Transverse colon (tissue), 4 donors: ENCODE measurements around the gene SLC16A13. TPM values are rescaled to one million over a fixed set of nuclear protein-coding genes. Genes with fewer than 3 reads are reported as not detected.

ENCODE experiments used
- DNase-seq: peaks from one replicate; pipeline ENCODE4 v3.0.0-alpha.2; 2019
- H3K27ac ChIP-seq, 4 donors: fragments of 200-600 bp; sonication (generic); 2 replicates each; pipeline ENCODE4 v1.5.1; 2016 to 2018; ENCODE audit warnings: inconsistent platforms in 4 of 4
- H3K27me3 ChIP-seq: fragments of 200-600 bp; sonication (generic); 2 replicates; pipeline ENCODE4 v1.5.1; 2017; ENCODE audit warnings: inconsistent platforms
- H3K36me3 ChIP-seq, 4 donors: fragments of 200-600 bp; sonication (generic); 2 replicates each; pipeline ENCODE4 v1.5.1; 2017 to 2019; ENCODE audit warnings: inconsistent platforms in 4 of 4
- H3K4me1 ChIP-seq, 4 donors: fragments of 200-600 bp; sonication (generic); 2 replicates each; pipeline ENCODE4 v1.5.1; 2017 to 2020; ENCODE audit warnings: inconsistent platforms in 4 of 4
- H3K4me3 ChIP-seq, 4 donors: fragments of 200-600 bp; sonication (generic); 1 replicate in 1 of 4; 2 replicates in 3 of 4; pipeline versions ENCODE4 v1.5.1 to v1.6.1; 2017 to 2019; ENCODE audit warnings: inconsistent platforms in 4 of 4
- H3K9me3 ChIP-seq, 2 donors: fragments of 200-600 bp; sonication (generic); 2 replicates each; pipeline ENCODE4 v1.5.1; 2017 to 2019; ENCODE audit warnings: inconsistent platforms in 2 of 2
- EP300 ChIP-seq: sonication (generic); formaldehyde crosslinking; IDR thresholded peaks from one replicate; pipeline ENCODE4 v1.6.1; 2017; ENCODE audit warnings: antibody characterized with exemption, low read depth
- POLR2A ChIP-seq: fragments of 450-650 bp; IDR thresholded peaks from one replicate; pipeline ENCODE4 v1.6.1; 2016; ENCODE audit warnings: antibody characterized with exemption, mild to moderate bottlenecking, moderate library complexity
- POLR2AphosphoS5 ChIP-seq, 3 donors: sonication (generic); formaldehyde crosslinking; IDR thresholded peaks; one replicate each; pipeline ENCODE4 v1.6.1; 2016; ENCODE audit warnings: antibody characterized with exemption in 3 of 3
- WGBS, 2 donors: methylation state at CpG; one replicate each; pipeline ENCODE4 v1.1.5; 2018; ENCODE audit warnings: low coverage in 1 of 2; 5-methylcytosine and 5-hydroxymethylcytosine counted together
- in situ Hi-C, 4 donors: fragments of 200-750 bp; cut with MboI; loops; one replicate each; pipeline versions ENCODE4 v1.15.0 to v1.15.1; 2017; ENCODE audit warnings: low sequenced_read_pairs in 3 of 4, low pct_ligation_motif_present in 1 of 4, low pct_unique_long_range_greater_than_20kb in 1 of 4
- intact Hi-C: fragments of 100-400 bp; cut with DNase I; formaldehyde crosslinking; loops from one replicate; pipeline ENCODE4 v1.15.1; 2023; ENCODE audit warnings: low total_unique reads
- total RNA-seq, 4 donors: library from RNA; depleted of rRNA; stranded (reverse); fragments of >200 nt; gene quantifications; one replicate each; pipeline ENCODE4 v1.1.0, GENCODE V29; 2016
- TF ChIP-seq, protein P1 (sequence below), 5 experiments: fragments of 200-600 bp in 3 of 5; fragments of 450-650 bp in 2 of 5; sonication (generic) in 3 of 5; IDR thresholded peaks; 1 replicate in 2 of 5; 2 replicates in 3 of 5; pipeline ENCODE4 v1.5.1; 2016 to 2017; ENCODE audit warnings: antibody characterized with exemption in 5 of 5, inconsistent platforms in 3 of 5, mild to moderate bottlenecking in 2 of 5, moderate library complexity in 1 of 5

The SLC16A13 gene
- total RNA-seq, 4 donors from 2014 or later = 2.4 to 8.6 (median 3.5) TPM; not detected in 1

- peak overlapping the region; percentile 74 to 98 (median 89) for H3K27ac ChIP-seq
- H3K4me3 ChIP-seq = peak overlapping the region in 1 of 4 donors; percentile 45
- WGBS, 2 donors = 84 to 98% methylated on average over 5 to 20 of the region's 20 CpGs
- DNase-seq = no peak
- in situ Hi-C loops (loop anchor here in 2 of 4 donors (25.0 kb wide), 2 partner anchors 355 to 380 kb away; partner anchors contain the start of genes C17orf100 (in 1 of the 2), KIAA0753 (in 1 of the 2), MED31 (in 1 of the 2) and TXNDC17 (in 1 of the 2)), intact Hi-C loops (no loop called here)
- no peaks in the 10 kb centered on the region for H3K36me3 ChIP-seq
- TF ChIP-seq, protein P1, sequence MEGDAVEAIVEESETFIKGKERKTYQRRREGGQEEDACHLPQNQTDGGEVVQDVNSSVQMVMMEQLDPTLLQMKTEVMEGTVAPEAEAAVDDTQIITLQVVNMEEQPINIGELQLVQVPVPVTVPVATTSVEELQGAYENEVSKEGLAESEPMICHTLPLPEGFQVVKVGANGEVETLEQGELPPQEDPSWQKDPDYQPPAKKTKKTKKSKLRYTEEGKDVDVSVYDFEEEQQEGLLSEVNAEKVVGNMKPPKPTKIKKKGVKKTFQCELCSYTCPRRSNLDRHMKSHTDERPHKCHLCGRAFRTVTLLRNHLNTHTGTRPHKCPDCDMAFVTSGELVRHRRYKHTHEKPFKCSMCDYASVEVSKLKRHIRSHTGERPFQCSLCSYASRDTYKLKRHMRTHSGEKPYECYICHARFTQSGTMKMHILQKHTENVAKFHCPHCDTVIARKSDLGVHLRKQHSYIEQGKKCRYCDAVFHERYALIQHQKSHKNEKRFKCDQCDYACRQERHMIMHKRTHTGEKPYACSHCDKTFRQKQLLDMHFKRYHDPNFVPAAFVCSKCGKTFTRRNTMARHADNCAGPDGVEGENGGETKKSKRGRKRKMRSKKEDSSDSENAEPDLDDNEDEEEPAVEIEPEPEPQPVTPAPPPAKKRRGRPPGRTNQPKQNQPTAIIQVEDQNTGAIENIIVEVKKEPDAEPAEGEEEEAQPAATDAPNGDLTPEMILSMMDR (IDR thresholded peaks at IDR 0.05) = no peak
- TF ChIP-seq POLR2AphosphoS5 (IDR thresholded peaks at IDR 0.05) (no peak), POLR2A (no peak), EP300 (no peak)
- H3K4me1 ChIP-seq = peaks cover 14 to 58% (median 34%) of the 10 kb centered on the region in 4 donors
- H3K9me3 ChIP-seq = no peaks in the 10 kb centered on the region
- H3K27me3 ChIP-seq = peaks cover under 1% of the 10 kb centered on the region
These were observed 18.7 kb upstream of the SLC16A13 start for GRCh38 chr17:7016886-7017826.

DNA sequence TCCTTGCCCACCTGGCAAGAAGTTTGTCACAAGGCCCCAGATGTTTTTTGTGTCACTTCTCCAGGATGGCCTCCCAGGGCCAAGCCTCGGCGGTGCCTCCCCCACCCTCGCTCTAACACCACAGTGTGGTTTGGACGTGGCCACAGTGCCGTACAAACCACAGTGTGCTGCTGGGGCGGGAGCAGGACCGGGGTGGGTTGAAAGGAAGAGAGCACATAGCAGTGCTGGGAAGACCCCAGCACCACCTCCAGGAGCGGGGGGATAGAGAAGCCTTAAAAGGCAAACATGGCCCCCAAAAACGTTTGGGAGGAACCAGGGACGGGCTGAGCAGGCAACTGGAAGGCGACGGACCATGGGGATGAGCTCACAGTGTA, 18.0 kb upstream of the SLC16A13 start:
- DNase-seq = no peak
- peak overlapping the region; percentile 74 to 98 (median 89) for H3K27ac ChIP-seq
- H3K27me3 ChIP-seq = peaks cover 7% of the 10 kb centered on the region
- intact Hi-C loops (no loop called here), in situ Hi-C loops (loop anchor here in 2 of 4 donors (25.0 kb wide), 2 partner anchors 356 to 381 kb away; partner anchors contain the start of genes C17orf100 (in 1 of the 2), KIAA0753 (in 1 of the 2), MED31 (in 1 of the 2) and TXNDC17 (in 1 of the 2))
- 58 to 73% methylated on average over 3 to 12 of the region's 12 CpGs for WGBS, 2 donors
- TF ChIP-seq, protein P1 (IDR thresholded peaks at IDR 0.05) = no peak
- TF ChIP-seq POLR2AphosphoS5 (IDR thresholded peaks at IDR 0.05) (no peak), EP300 (no peak), POLR2A (no peak)
- no peaks in the 10 kb centered on the region for H3K9me3 ChIP-seq
- H3K36me3 ChIP-seq = no peaks in the 10 kb centered on the region
- peak overlapping the region in 1 of 4 donors; percentile 45 for H3K4me3 ChIP-seq
- H3K4me1 ChIP-seq = peaks cover 14 to 65% (median 40%) of the 10 kb centered on the region in 4 donors

DNA sequence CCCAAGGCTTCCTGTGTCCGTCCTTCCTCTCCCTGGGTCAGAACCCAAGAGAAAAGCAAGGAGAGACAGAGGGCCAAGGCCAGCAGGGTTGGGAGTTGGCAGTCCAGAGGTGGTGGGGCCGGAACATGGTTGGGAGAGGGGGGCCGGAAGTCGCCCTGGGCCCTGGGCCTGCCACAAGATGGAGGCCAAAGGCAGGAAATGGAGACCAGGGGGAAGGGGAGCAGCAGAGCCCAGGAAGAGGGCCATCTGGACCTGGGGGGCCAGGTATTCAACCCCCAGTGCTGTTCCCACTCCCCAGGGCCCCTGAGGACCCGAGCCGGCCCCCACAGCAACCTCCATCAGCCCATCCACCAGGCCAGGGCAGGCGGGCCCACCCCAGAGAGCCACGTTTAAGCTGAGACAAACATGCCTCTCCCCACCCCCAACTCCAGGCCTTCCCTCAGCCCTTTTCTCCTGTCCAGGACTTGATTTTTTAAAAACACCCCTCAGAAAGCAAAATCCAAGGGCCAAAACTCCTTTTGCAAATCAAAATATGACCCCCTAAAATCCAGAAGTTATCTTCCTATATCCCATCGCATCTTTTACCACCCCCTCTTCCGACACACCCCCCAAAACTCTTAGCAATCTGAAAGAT, 17.4 kb upstream of the SLC16A13 start:
- DNase-seq = peak; percentile 34
- in situ Hi-C loops = loop anchor here in 2 of 4 donors (25.0 kb wide), 2 partner anchors 356 to 381 kb away; partner anchors contain the start of genes C17orf100 (in 1 of the 2), KIAA0753 (in 1 of the 2), MED31 (in 1 of the 2) and TXNDC17 (in 1 of the 2)

More for the DNA sequence above, 17.4 kb upstream of the SLC16A13 start:
- no peak for TF ChIP-seq POLR2AphosphoS5 (IDR thresholded peaks at IDR 0.05)
- no peak for TF ChIP-seq EP300
- no peak for TF ChIP-seq POLR2A
- TF ChIP-seq, protein P1 (IDR thresholded peaks at IDR 0.05) = no peak
- WGBS, 2 donors = 60 to 74% methylated on average over 4 to 9 of the region's 10 CpGs
- peaks cover 12% of the 10 kb centered on the region for H3K27me3 ChIP-seq
- no peaks in the 10 kb centered on the region for H3K9me3 ChIP-seq
- H3K4me1 ChIP-seq = peaks cover 14 to 68% (median 44%) of the 10 kb centered on the region in 4 donors
- H3K4me3 ChIP-seq = peak overlapping the region in 3 of 4 donors; percentile 37 to 45 (median 37)
- peak overlapping the region; percentile 74 to 98 (median 89) for H3K27ac ChIP-seq
- intact Hi-C loops = no loop called here
- no peaks in the 10 kb centered on the region for H3K36me3 ChIP-seq
